Activated CD4-positive, alpha-beta T cell treated with anti-CD3 and anti-CD28 coated beads for 36 hours (primary cell): ENCODE results near the gene TINAG. TPM values are rescaled to one million over a fixed set of nuclear protein-coding genes. Genes with fewer than 3 reads are reported as not detected.

ENCODE experiments used
- ATAC-seq: fragments of 200-7000 bp; cut with Tn5 transposase; one replicate; pipeline ENCODE4 v1.10.0; 2021; ENCODE audit warnings: mild to moderate bottlenecking, moderate library complexity
- CTCF ChIA-PET: fragments of 350-600 bp; sonication (Branson Sonifier 250); formaldehyde crosslinking; loops from one replicate; lab custom pipeline; 2021; ENCODE audit warnings: antibody characterized with exemption; lab: Charles Lee
- POLR2A ChIA-PET: fragments of 350-600 bp; sonication (Branson Sonifier 250); formaldehyde crosslinking; loops from one replicate; lab custom pipeline; 2021; ENCODE audit warnings: antibody characterized with exemption, inconsistent platforms; lab: Charles Lee
- DNase-seq: peaks from one replicate; pipeline ENCODE4 v3.0.0-alpha.2; 2020
- H3K27ac Mint-ChIP-seq: one replicate; pipeline ENCODE4 v1.8.0; 2021; ENCODE audit warnings: mixed read lengths
- H3K27me3 Mint-ChIP-seq: one replicate; pipeline ENCODE4 v1.8.0; 2021; ENCODE audit warnings: mixed read lengths
- H3K36me3 Mint-ChIP-seq: one replicate; pipeline ENCODE4 v1.8.0; 2021; ENCODE audit warnings: low read depth, mixed read lengths
- H3K4me1 Mint-ChIP-seq: one replicate; pipeline ENCODE4 v1.8.0; 2021; ENCODE audit warnings: mixed read lengths
- H3K4me3 Mint-ChIP-seq: one replicate; pipeline ENCODE4 v1.8.0; 2021; ENCODE audit warnings: mild to moderate bottlenecking, moderate library complexity, mixed read lengths
- H3K9me3 Mint-ChIP-seq: one replicate; pipeline ENCODE4 v1.8.0; 2021; ENCODE audit warnings: low read depth, mixed read lengths
- intact Hi-C, 2 experiments: fragments of 100-400 bp; cut with DNase I in 1 of 2; cut with micrococcal nuclease in 1 of 2; formaldehyde crosslinking; loops; one replicate each; pipeline versions ENCODE4 v1.14.2 to v1.15.1; 2022 to 2024; cut with DNase I, micrococcal nuclease
- total RNA-seq, 2 experiments: library from RNA; stranded (reverse); gene quantifications; one replicate each; pipeline ENCODE4 v1.2.3, GENCODE V29; 2021

The TINAG gene
- total RNA-seq, 2 experiments from 2014 or later: not detected

DNA sequence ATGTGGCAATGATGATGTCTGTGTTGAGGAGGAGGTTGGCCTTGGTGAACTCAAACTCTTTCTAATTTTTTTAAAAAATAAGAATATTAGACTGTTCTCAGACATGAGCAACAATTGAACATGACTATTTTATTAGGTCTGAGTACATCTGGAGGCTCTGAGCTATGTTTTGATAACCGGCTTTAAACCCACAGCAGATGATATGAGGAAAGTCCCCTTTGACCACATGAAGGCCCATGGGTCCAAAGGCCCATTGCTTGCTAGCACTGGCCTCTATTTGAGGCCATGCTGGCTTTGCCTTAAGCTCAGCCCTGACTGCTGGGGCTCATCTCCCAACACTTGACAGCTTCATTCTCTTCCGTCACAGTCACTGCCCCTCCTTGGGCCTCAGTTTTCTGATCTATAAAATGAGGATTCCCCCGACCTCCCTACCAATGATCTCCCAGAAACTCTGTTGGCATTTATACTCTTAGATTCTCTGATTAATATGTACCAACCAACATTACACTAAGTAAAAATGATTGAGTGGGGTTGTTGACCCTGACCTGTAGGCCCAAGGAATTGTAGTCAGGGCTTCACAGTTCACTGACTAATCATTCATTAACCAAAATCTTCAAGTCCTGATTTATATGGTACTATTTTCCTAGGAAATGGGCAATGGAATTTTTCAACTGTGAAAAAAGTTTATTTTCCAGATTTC lies 23.9 kb upstream of the TINAG start:
- Mint-ChIP-seq H3K9me3 (peaks cover 2% of the 10 kb centered on the region), H3K4me3 (no peak overlapping the region), H3K4me1 (no peaks in the 10 kb centered on the region), H3K36me3 (no peaks in the 10 kb centered on the region), H3K27ac (no peak overlapping the region), H3K27me3 (no peaks in the 10 kb centered on the region)
- ChIA-PET CTCF (interaction anchor here (0.6 kb wide), 1 partner anchor 25 kb away, joined by 3 read pairs; no protein-coding TSS in a partner anchor), POLR2A (no interaction called here)
- no peak for DNase-seq
- no peak for ATAC-seq
- intact Hi-C loops: no loop called here

DNA sequence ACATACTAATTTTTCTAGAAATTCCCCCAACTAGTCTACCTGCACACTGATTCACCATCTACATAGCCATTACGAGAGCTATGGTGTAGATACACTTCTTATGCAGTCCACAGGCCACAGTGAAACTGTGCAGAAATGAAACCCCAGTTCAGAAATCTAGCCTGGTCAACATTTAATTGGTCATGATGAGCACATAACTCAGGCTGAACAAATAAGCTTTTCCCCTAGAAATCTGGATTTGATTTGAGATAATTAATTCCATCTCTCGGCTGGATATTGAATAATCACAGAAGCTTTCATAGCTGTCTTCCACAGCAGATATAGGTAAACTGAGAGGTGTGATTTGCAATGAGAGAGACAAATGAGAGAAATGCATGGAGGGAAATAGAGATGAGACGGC lies 22.6 kb upstream of the TINAG start:
- ChIA-PET CTCF (no interaction called here), POLR2A (no interaction called here)
- H3K36me3 Mint-ChIP-seq: no peaks in the 10 kb centered on the region
- H3K27ac Mint-ChIP-seq: no peak overlapping the region
- H3K4me3 Mint-ChIP-seq: no peak overlapping the region
- H3K27me3 Mint-ChIP-seq: no peaks in the 10 kb centered on the region
- H3K4me1 Mint-ChIP-seq: no peaks in the 10 kb centered on the region
- H3K9me3 Mint-ChIP-seq: peaks cover 2% of the 10 kb centered on the region
- no peak for DNase-seq
- ATAC-seq: no peak
- intact Hi-C loops: no loop called here

- no peak for DNase-seq
- intact Hi-C loops: no loop called here
- Mint-ChIP-seq H3K9me3 (peaks cover 4% of the 10 kb centered on the region), H3K27me3 (no peaks in the 10 kb centered on the region), H3K4me1 (peaks cover 3% of the 10 kb centered on the region), H3K36me3 (no peaks in the 10 kb centered on the region), H3K4me3 (no peak overlapping the region), H3K27ac (no peak overlapping the region)
- no peak for ATAC-seq
- ChIA-PET POLR2A (no interaction called here), CTCF (interaction anchor here (0.6 kb wide), 1 partner anchor 26 kb away, joined by 3 read pairs; no protein-coding TSS in a partner anchor)
Measured at GRCh38 chr6:54286141-54286540, 22.1 kb upstream of the TINAG start.

GRCh38 chr6:54288474-54288873 lies 19.8 kb upstream of the TINAG start:
- no peak for ATAC-seq

GRCh38 chr6:54289426-54289825 lies 18.8 kb upstream of the TINAG start:
- Mint-ChIP-seq H3K27ac (no peak overlapping the region), H3K27me3 (no peaks in the 10 kb centered on the region), H3K4me3 (no peak overlapping the region), H3K36me3 (no peaks in the 10 kb centered on the region), H3K4me1 (peaks cover 10% of the 10 kb centered on the region), H3K9me3 (peaks cover 6% of the 10 kb centered on the region)
- DNase-seq (no peak), ATAC-seq (no peak)
- POLR2A ChIA-PET: no interaction called here
- CTCF ChIA-PET: interaction anchor here (1.0 kb wide), 1 partner anchor 89 kb away, joined by 3 read pairs; no protein-coding TSS in a partner anchor
- intact Hi-C loops: no loop called here

More at GRCh38 chr6:54288474-54288873, 19.8 kb upstream of the TINAG start:
- no peak for DNase-seq
- Mint-ChIP-seq H3K4me1 (peaks cover 10% of the 10 kb centered on the region), H3K27me3 (no peaks in the 10 kb centered on the region), H3K4me3 (no peak overlapping the region), H3K27ac (no peak overlapping the region), H3K36me3 (no peaks in the 10 kb centered on the region), H3K9me3 (peaks cover 7% of the 10 kb centered on the region)
- ChIA-PET CTCF (no interaction called here), POLR2A (no interaction called here)
- intact Hi-C loops: no loop called here

GRCh38 chr6:54291146-54291545 lies 17.1 kb upstream of the TINAG start:
- ChIA-PET POLR2A (no interaction called here), CTCF (interaction anchor here (1.2 kb wide), 1 partner anchor 304 kb away, joined by 3 read pairs; no protein-coding TSS in a partner anchor)
- H3K4me3 Mint-ChIP-seq: no peak overlapping the region
- peak; percentile 55 for ATAC-seq
- intact Hi-C loops: no loop called here
- no peak overlapping the region for H3K27ac Mint-ChIP-seq
- no peaks in the 10 kb centered on the region for H3K36me3 Mint-ChIP-seq
- no peaks in the 10 kb centered on the region for H3K27me3 Mint-ChIP-seq
- peaks cover 5% of the 10 kb centered on the region for H3K9me3 Mint-ChIP-seq
- peaks cover 10% of the 10 kb centered on the region for H3K4me1 Mint-ChIP-seq
- peak; percentile 5 for DNase-seq

DNA sequence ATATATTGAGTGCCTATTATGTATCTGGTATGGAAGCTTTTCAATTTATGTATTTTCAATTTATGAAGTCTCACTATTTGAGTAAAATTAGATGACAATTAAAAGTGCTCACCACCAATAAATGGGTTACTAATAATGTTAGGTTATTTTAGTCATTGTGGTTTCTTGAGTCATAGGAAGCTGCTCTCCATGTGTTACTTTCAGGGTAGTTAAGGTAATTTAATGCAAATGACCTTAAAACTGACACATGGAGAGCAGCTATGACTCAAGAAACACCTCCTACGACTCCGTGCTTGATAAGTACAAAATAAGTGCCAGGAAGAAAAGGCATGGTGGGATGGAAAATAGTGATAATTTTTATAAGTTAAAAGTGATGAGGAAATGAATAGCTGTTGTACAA lies 16.5 kb upstream of the TINAG start:
- ATAC-seq: peak; percentile 91
- ChIA-PET POLR2A (no interaction called here), CTCF (interaction anchor here (1.2 kb wide), 1 partner anchor 305 kb away, joined by 3 read pairs; no protein-coding TSS in a partner anchor)
- Mint-ChIP-seq H3K4me3 (no peak overlapping the region), H3K27ac (no peak overlapping the region), H3K9me3 (peaks cover 5% of the 10 kb centered on the region), H3K36me3 (no peaks in the 10 kb centered on the region), H3K27me3 (no peaks in the 10 kb centered on the region), H3K4me1 (peaks cover 10% of the 10 kb centered on the region)
- DNase-seq: no peak
- intact Hi-C loops: no loop called here

GRCh38 chr6:54294965-54295532 lies 13.2 kb upstream of the TINAG start:
- ATAC-seq (no peak), DNase-seq (no peak)
- POLR2A ChIA-PET: no interaction called here
- CTCF ChIA-PET: no interaction called here
- Mint-ChIP-seq H3K27me3 (no peaks in the 10 kb centered on the region), H3K4me3 (no peak overlapping the region), H3K27ac (no peak overlapping the region), H3K36me3 (no peaks in the 10 kb centered on the region), H3K4me1 (peaks cover 10% of the 10 kb centered on the region), H3K9me3 (peaks cover 5% of the 10 kb centered on the region)
- intact Hi-C loops: no loop called here

- DNase-seq (no peak), ATAC-seq (no peak)
- Mint-ChIP-seq H3K36me3 (no peaks in the 10 kb centered on the region), H3K4me1 (no peaks in the 10 kb centered on the region), H3K27me3 (no peaks in the 10 kb centered on the region), H3K9me3 (no peaks in the 10 kb centered on the region), H3K27ac (no peak overlapping the region), H3K4me3 (no peak overlapping the region)
- POLR2A ChIA-PET: no interaction called here
- intact Hi-C loops: no loop called here
- CTCF ChIA-PET: no interaction called here
Measured at GRCh38 chr6:54299542-54300269, 8.5 kb upstream of the TINAG start.

DNA sequence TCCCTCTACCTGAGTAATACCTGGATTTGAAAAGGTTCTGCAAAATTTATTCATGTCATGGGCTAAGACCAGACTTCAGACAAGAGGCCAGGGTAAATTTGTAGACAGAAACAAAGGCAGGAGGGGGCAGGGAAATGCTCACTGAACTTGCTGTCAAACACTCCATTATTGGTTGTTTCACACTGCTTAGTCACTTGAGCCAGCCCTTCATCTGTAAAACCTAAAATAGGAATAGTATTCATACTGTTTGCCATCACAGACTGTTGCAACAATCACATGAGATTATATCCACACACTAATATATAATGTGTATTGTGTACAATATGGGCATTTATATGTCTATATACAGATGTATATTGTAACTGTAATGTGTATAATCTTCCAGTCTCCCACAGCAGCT lies 6.5 kb upstream of the TINAG start:
- POLR2A ChIA-PET: no interaction called here
- no peaks in the 10 kb centered on the region for H3K9me3 Mint-ChIP-seq
- no peak for DNase-seq
- ATAC-seq: no peak
- intact Hi-C loops: no loop called here
- H3K4me1 Mint-ChIP-seq: no peaks in the 10 kb centered on the region
- H3K27me3 Mint-ChIP-seq: no peaks in the 10 kb centered on the region
- H3K36me3 Mint-ChIP-seq: no peaks in the 10 kb centered on the region
- CTCF ChIA-PET: no interaction called here
- no peak overlapping the region for H3K4me3 Mint-ChIP-seq
- H3K27ac Mint-ChIP-seq: no peak overlapping the region

GRCh38 chr6:54307439-54307910 lies 766 bp upstream of the TINAG start:
- no peak for ATAC-seq
- Mint-ChIP-seq H3K4me1 (no peaks in the 10 kb centered on the region), H3K36me3 (no peaks in the 10 kb centered on the region), H3K27ac (no peak overlapping the region), H3K4me3 (no peak overlapping the region), H3K27me3 (no peaks in the 10 kb centered on the region), H3K9me3 (no peaks in the 10 kb centered on the region)
- ChIA-PET POLR2A (no interaction called here), CTCF (no interaction called here)
- intact Hi-C loops: no loop called here
- DNase-seq: no peak

DNA sequence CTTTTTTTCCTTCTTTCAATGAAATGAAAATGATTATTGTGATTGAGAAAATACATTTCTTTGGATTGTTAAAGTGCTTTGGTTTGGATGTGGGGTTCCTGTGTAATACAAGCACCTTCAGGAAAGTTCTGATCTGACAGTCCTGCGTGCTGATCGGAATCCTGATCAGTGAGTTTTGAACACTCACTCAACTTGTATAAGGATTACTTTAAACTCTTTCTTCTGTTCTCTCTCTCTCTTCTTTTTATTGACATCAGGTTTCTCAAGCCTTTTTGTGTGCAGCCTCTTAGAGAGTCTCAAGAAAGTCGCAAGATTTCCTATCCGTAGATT lies 710 bp downstream of the TINAG start:
- H3K27ac Mint-ChIP-seq: no peak overlapping the region
- no peaks in the 10 kb centered on the region for H3K27me3 Mint-ChIP-seq
- POLR2A ChIA-PET: no interaction called here
- no peak for ATAC-seq
- intact Hi-C loops: no loop called here
- no peaks in the 10 kb centered on the region for H3K36me3 Mint-ChIP-seq
- no peak overlapping the region for H3K4me3 Mint-ChIP-seq
- DNase-seq: no peak
- H3K9me3 Mint-ChIP-seq: no peaks in the 10 kb centered on the region
- CTCF ChIA-PET: no interaction called here
- H3K4me1 Mint-ChIP-seq: no peaks in the 10 kb centered on the region
